ENCODE data around the gene LDLRAD4. TPM values are rescaled to one million over a fixed set of nuclear protein-coding genes. Genes with fewer than 3 reads are reported as not detected.

Gene LDLRAD4
- total RNA-seq, 1 experiment from 2014 or later = not detected

DNA sequence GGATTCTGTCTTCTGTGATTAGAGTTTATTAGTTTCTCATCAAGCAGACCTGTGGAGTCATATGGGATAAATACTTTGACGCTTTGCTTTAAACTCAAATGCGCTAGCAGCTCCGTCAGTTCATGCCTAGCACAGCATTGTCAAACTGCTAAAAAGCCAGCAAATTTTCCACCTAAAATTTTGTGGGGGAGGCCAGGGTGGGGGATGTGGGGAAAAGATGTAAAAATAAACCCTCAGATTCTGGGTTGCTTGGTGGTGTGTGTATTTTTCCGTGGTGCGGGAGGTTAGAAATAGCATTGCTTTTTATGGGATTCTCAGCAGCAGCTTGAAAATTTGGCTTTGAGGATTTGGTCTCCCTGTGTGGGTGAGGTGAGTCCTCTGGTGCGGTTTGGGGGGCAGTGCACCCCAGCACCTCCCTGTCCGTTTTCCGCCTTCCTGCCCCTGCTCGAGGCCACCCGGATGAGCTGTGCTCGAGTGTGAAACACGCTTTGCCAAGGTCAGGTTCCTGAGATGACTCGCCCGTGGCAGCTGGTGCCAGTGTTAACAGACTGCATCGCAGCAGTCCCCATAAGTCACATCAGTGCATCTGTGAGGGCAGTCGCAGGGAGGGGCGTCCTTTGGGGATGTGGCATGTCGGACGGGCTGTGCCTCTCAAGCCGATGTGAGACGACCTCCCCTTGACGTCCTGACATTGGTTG, 65.9 kb downstream of the LDLRAD4 start:
- Histone ChIP-seq H2AFZ (ENCODE audit: low read length) (no peak overlapping the region), H3K27ac (ENCODE audit: low read length) (no peak overlapping the region), H3K27me3 (ENCODE audit: low read length) (peaks cover 79% of the 10 kb centered on the region), H3K4me3 (ENCODE audit: low read length) (no peak overlapping the region), H3K9ac (ENCODE audit: low read length) (no peak overlapping the region), H4K20me1 (ENCODE audit: low read length) (no peaks in the 10 kb centered on the region), H3K9me3 (ENCODE audit: low read length) (no peaks in the 10 kb centered on the region), H3F3A (ENCODE audit: low read length, unreplicated experiment) (no peaks in the 10 kb centered on the region), H3K9me2 (replicated peaks; ENCODE audit: low read length) (no peaks in the 10 kb centered on the region), H3K79me2 (ENCODE audit: low read length) (no peaks in the 10 kb centered on the region), H3K4me1 (ENCODE audit: insufficient read depth, low read length) (no peaks in the 10 kb centered on the region), H3K36me3 (ENCODE audit: low read depth, low read length) (no peaks in the 10 kb centered on the region), H3K4me2 (ENCODE audit: low read length) (no peak overlapping the region)
- ATAC-seq (no peak), DNase-seq (no peak)
- ChIA-PET POLR2A (ENCODE audit: unreplicated experiment) (no interaction called here), CTCF (no interaction called here)
- intact Hi-C loops (cut with micrococcal nuclease) = no loop called here
- no TSS peak for BruUV-seq (replicated peaks)
- TF ChIP-seq CTCF (conservative IDR thresholded peaks at IDR 0.05; ENCODE audit: low read depth, low read length) (no peak), EZH2phosphoT487 (IDR thresholded peaks at IDR 0.05; ENCODE audit: borderline replicate concordance, low read length) (no peak), EZH2 (IDR thresholded peaks at IDR 0.05; ENCODE audit: low read length, unreplicated experiment) (no peak)

GRCh38 chr18:13285874-13286273, 67.3 kb downstream of the LDLRAD4 start:
- CTCF ChIA-PET = no interaction called here
- H4K20me1 ChIP-seq (ENCODE audit: low read length) = no peaks in the 10 kb centered on the region
- H2AFZ ChIP-seq (ENCODE audit: low read length) = no peak overlapping the region
- H3K9me3 ChIP-seq (ENCODE audit: low read length) = no peaks in the 10 kb centered on the region
- no peak overlapping the region for H3K9ac ChIP-seq (ENCODE audit: low read length)
- no peaks in the 10 kb centered on the region for H3F3A ChIP-seq (ENCODE audit: low read length, unreplicated experiment)
- POLR2A ChIA-PET (ENCODE audit: unreplicated experiment) = no interaction called here
- no peak for TF ChIP-seq CTCF (conservative IDR thresholded peaks at IDR 0.05; ENCODE audit: low read depth, low read length)
- TF ChIP-seq EZH2phosphoT487 (IDR thresholded peaks at IDR 0.05; ENCODE audit: borderline replicate concordance, low read length) = no peak
- TF ChIP-seq EZH2 (IDR thresholded peaks at IDR 0.05; ENCODE audit: low read length, unreplicated experiment) = no peak
- H3K9me2 ChIP-seq (replicated peaks; ENCODE audit: low read length) = no peaks in the 10 kb centered on the region
- H3K79me2 ChIP-seq (ENCODE audit: low read length) = no peaks in the 10 kb centered on the region
- no peak overlapping the region for H3K4me3 ChIP-seq (ENCODE audit: low read length)
- H3K27ac ChIP-seq (ENCODE audit: low read length) = no peak overlapping the region
- DNase-seq = no peak
- no peaks in the 10 kb centered on the region for H3K36me3 ChIP-seq (ENCODE audit: low read depth, low read length)
- intact Hi-C loops (cut with micrococcal nuclease) = no loop called here
- ATAC-seq = no peak
- no peak overlapping the region for H3K4me2 ChIP-seq (ENCODE audit: low read length)
- no peaks in the 10 kb centered on the region for H3K4me1 ChIP-seq (ENCODE audit: insufficient read depth, low read length)
- no TSS peak for BruUV-seq (replicated peaks)
- peaks cover 77% of the 10 kb centered on the region for H3K27me3 ChIP-seq (ENCODE audit: low read length)

- TF ChIP-seq CTCF (conservative IDR thresholded peaks at IDR 0.05; ENCODE audit: low read depth, low read length) (no peak), EZH2 (IDR thresholded peaks at IDR 0.05; ENCODE audit: low read length, unreplicated experiment) (no peak), EZH2phosphoT487 (IDR thresholded peaks at IDR 0.05; ENCODE audit: borderline replicate concordance, low read length) (no peak)
- CTCF ChIA-PET = no interaction called here
Measured at GRCh38 chr18:13286456-13287125, 68.0 kb downstream of the LDLRAD4 start.

More at GRCh38 chr18:13286456-13287125, 68.0 kb downstream of the LDLRAD4 start:
- ATAC-seq (no peak), DNase-seq (no peak)
- BruUV-seq (replicated peaks) = no TSS peak
- Histone ChIP-seq H3K79me2 (ENCODE audit: low read length) (no peaks in the 10 kb centered on the region), H3K27ac (ENCODE audit: low read length) (no peak overlapping the region), H3K36me3 (ENCODE audit: low read depth, low read length) (no peaks in the 10 kb centered on the region), H3K27me3 (ENCODE audit: low read length) (peaks cover 77% of the 10 kb centered on the region), H3K9ac (ENCODE audit: low read length) (no peak overlapping the region), H3F3A (ENCODE audit: low read length, unreplicated experiment) (no peaks in the 10 kb centered on the region), H2AFZ (ENCODE audit: low read length) (no peak overlapping the region), H3K4me2 (ENCODE audit: low read length) (no peak overlapping the region), H4K20me1 (ENCODE audit: low read length) (no peaks in the 10 kb centered on the region), H3K4me1 (ENCODE audit: insufficient read depth, low read length) (no peaks in the 10 kb centered on the region), H3K4me3 (ENCODE audit: low read length) (no peak overlapping the region), H3K9me3 (ENCODE audit: low read length) (no peaks in the 10 kb centered on the region), H3K9me2 (replicated peaks; ENCODE audit: low read length) (no peaks in the 10 kb centered on the region)
- POLR2A ChIA-PET (ENCODE audit: unreplicated experiment) = no interaction called here
- intact Hi-C loops (cut with micrococcal nuclease) = no loop called here
